Activated T-helper 1 cell treated with anti-CD3 and anti-CD28 coated beads, Interleukin-12 subunit alpha, Interleukin-12 subunit beta, Interleukin-2, Interleukin-4 antibody, amounts not matched to agents 30 ng/mL and 10 ng/mL and 1 ng/mL, durations not matched to agents 14 hours and 24 hours and 36 hours (primary cell): ENCODE data around the gene ENPEP. TPM values are rescaled to one million over a fixed set of nuclear protein-coding genes. Genes with fewer than 3 reads are reported as not detected.
"Not testable (repeated sequence)": the region's sequence is repeated elsewhere in the genome, so short reads cannot be mapped to it uniquely, and the experiment has no call there.

Experiments used
- DNase-seq: peaks from one replicate; pipeline ENCODE4 v3.0.0; 2021; ENCODE audit warnings: low spot score
- H3K27ac Mint-ChIP-seq: one replicate; pipeline ENCODE4 v1.8.0; 2021; ENCODE audit warnings: mild to moderate bottlenecking, mixed read lengths
- H3K27me3 Mint-ChIP-seq: one replicate; pipeline ENCODE4 v1.8.0; 2022; ENCODE audit warnings: mild to moderate bottlenecking, moderate library complexity, mixed read lengths; ENCODE audit not compliant: insufficient read depth
- H3K36me3 Mint-ChIP-seq: one replicate; pipeline ENCODE4 v1.8.0; 2021; ENCODE audit warnings: low read depth, mixed read lengths
- H3K4me1 Mint-ChIP-seq: one replicate; pipeline ENCODE4 v1.8.0; 2021; ENCODE audit warnings: low read depth, mixed read lengths
- H3K4me3 Mint-ChIP-seq: one replicate; pipeline ENCODE4 v1.8.0; 2021; ENCODE audit warnings: mild to moderate bottlenecking, moderate library complexity, mixed read lengths
- H3K9me3 Mint-ChIP-seq: one replicate; pipeline ENCODE4 v1.8.0; 2021; ENCODE audit warnings: mixed read lengths
- intact Hi-C: fragments of 100-400 bp; cut with micrococcal nuclease; formaldehyde crosslinking; loops from one replicate; pipeline ENCODE4 v1.15.1; 2024
- total RNA-seq: library from RNA; stranded (reverse); gene quantifications from 2 replicates; pipeline ENCODE4 v1.2.3, GENCODE V29; 2022

Gene ENPEP
- total RNA-seq, 1 donor from 2014 or later, result 0.03 TPM

GRCh38 chr4:110540581-110540980 is 64.6 kb downstream of the ENPEP start:
- Mint-ChIP-seq H3K27ac (no peak overlapping the region), H3K4me1 (no peaks in the 10 kb centered on the region), H3K9me3 (peaks cover 3% of the 10 kb centered on the region), H3K36me3 (no peaks in the 10 kb centered on the region), H3K4me3 (no peak overlapping the region), H3K27me3 (peaks cover 19% of the 10 kb centered on the region)
- no peak for DNase-seq
- intact Hi-C loops, result no loop called here

GRCh38 chr4:110540982-110541451 is 65.1 kb downstream of the ENPEP start:
- Mint-ChIP-seq H3K4me1 (no peaks in the 10 kb centered on the region), H3K9me3 (peaks cover 3% of the 10 kb centered on the region), H3K27ac (no peak overlapping the region), H3K36me3 (no peaks in the 10 kb centered on the region), H3K27me3 (peaks cover 19% of the 10 kb centered on the region), H3K4me3 (no peak overlapping the region)
- DNase-seq, result no peak
- intact Hi-C loops, result no loop called here

GRCh38 chr4:110543577-110543976 is 67.6 kb downstream of the ENPEP start:
- intact Hi-C loops, result no loop called here
- Mint-ChIP-seq H3K4me3 (no peak overlapping the region), H3K4me1 (no peaks in the 10 kb centered on the region), H3K27ac (no peak overlapping the region), H3K36me3 (no peaks in the 10 kb centered on the region), H3K9me3 (no peaks in the 10 kb centered on the region), H3K27me3 (peaks cover 17% of the 10 kb centered on the region)
- no peak for DNase-seq

DNA sequence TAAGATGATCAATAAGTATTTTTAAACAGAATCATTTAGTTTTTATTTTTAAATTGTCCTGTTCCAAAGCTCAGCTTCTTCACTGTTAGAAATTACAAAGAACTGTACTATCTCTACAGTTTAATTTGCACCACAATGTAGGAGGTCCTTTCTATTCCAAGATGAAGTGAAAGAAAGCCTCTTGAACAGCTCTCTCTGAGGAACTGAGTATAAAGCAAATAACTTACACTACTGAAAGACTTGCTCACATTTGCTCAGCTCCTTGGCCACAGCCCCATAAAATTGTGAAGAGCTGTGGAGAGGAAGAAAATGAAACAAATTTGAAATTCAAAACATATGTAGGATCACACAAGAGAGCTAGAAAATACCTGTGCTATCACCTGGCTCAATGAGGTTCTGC is 68.6 kb downstream of the ENPEP start:
- Mint-ChIP-seq H3K27ac (no peak overlapping the region), H3K36me3 (no peaks in the 10 kb centered on the region), H3K9me3 (no peaks in the 10 kb centered on the region), H3K4me1 (no peaks in the 10 kb centered on the region), H3K27me3 (peaks cover 14% of the 10 kb centered on the region), H3K4me3 (no peak overlapping the region)
- DNase-seq, result no peak
- intact Hi-C loops, result no loop called here

DNA sequence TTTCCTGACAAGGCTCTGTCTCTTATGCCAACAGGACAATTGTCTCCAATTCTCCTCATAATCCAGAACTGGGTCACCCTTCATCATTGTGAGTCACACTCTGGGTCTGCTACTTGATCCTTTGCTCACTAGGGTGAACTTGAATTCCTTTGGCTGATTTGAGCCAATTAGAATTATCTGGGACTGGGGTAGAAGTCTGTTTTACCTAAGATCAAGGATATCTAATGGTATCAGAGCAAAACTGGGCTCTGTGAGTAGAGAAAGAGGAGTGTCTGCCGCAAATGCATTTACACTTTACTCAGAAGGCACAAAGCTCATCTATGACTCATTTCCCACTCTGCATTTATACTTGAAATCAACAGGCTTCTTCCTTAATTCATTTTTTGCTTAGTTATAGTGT is 74.3 kb downstream of the ENPEP start:
- H3K9me3 Mint-ChIP-seq, result no peaks in the 10 kb centered on the region
- intact Hi-C loops, result no loop called here
- H3K27ac Mint-ChIP-seq, result no peak overlapping the region
- no peaks in the 10 kb centered on the region for H3K36me3 Mint-ChIP-seq
- H3K4me1 Mint-ChIP-seq, result no peaks in the 10 kb centered on the region
- peaks cover 8% of the 10 kb centered on the region for H3K27me3 Mint-ChIP-seq
- DNase-seq, result no peak
- no peak overlapping the region for H3K4me3 Mint-ChIP-seq

GRCh38 chr4:110553197-110553596 is 77.2 kb downstream of the ENPEP start:
- Mint-ChIP-seq H3K9me3 (no peaks in the 10 kb centered on the region), H3K27me3 (peaks cover 11% of the 10 kb centered on the region), H3K4me3 (no peak overlapping the region), H3K27ac (no peak overlapping the region), H3K4me1 (no peaks in the 10 kb centered on the region), H3K36me3 (no peaks in the 10 kb centered on the region)
- no peak for DNase-seq
- intact Hi-C loops, result no loop called here

GRCh38 chr4:110567214-110567613 is 91.3 kb downstream of the ENPEP start:
- Mint-ChIP-seq H3K4me3 (no peak overlapping the region), H3K36me3 (no peaks in the 10 kb centered on the region), H3K27ac (no peak overlapping the region), H3K9me3 (no peaks in the 10 kb centered on the region), H3K4me1 (no peaks in the 10 kb centered on the region), H3K27me3 (peaks cover 2% of the 10 kb centered on the region)
- intact Hi-C loops, result no loop called here
- DNase-seq, result no peak

- intact Hi-C loops, H3K27ac Mint-ChIP-seq, H3K4me3 Mint-ChIP-seq, H3K4me1 Mint-ChIP-seq, H3K36me3 Mint-ChIP-seq, DNase-seq, H3K27me3 Mint-ChIP-seq, H3K9me3 Mint-ChIP-seq: not testable (repeated sequence)
Measured at GRCh38 chr4:110576696-110577095, 100.7 kb downstream of the ENPEP start.

DNA sequence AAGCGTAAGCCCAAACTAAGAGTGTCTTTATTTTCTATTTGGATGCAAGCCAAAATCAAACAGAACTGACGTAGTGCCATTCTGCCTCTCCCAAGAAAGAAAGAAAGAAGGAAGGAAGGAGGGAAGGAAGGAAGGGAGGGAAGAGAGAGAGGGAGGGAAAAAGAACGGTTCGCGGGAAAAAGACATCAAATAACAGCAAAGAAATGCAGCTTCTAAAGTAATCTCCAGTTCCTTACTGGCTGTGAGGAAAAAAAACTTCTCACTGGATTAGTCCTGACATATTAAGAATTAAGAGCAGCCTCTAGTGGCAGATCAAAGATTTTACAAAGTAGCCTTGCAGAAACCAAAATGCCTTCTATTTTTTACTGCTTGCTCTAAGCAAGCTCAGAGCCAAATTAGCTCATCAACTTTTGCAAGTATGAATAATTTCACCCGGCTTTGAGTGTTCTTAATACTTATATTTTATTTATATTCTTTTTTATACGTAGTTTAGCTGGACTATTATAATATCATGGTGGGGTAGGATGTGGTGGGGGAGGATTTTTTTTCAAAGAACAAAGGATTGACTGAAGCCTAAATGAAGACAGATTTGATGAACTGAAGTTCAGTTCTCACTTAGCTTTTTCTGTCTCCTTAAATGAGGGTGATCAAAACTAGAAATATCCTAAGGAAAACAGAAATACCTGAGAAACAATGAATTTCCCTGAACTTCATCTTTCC is 110.3 kb downstream of the ENPEP start:
- H3K36me3 Mint-ChIP-seq, result no peaks in the 10 kb centered on the region
- H3K9me3 Mint-ChIP-seq, result no peaks in the 10 kb centered on the region
- no peaks in the 10 kb centered on the region for H3K4me1 Mint-ChIP-seq
- no peak overlapping the region for H3K4me3 Mint-ChIP-seq
- no peak for DNase-seq
- intact Hi-C loops, result no loop called here
- no peak overlapping the region for H3K27ac Mint-ChIP-seq
- no peaks in the 10 kb centered on the region for H3K27me3 Mint-ChIP-seq

- DNase-seq, result no peak
- no peak overlapping the region for H3K4me3 Mint-ChIP-seq
- peaks cover 3% of the 10 kb centered on the region for H3K9me3 Mint-ChIP-seq
- intact Hi-C loops, result no loop called here
- H3K36me3 Mint-ChIP-seq, result no peaks in the 10 kb centered on the region
- no peaks in the 10 kb centered on the region for H3K4me1 Mint-ChIP-seq
- peaks cover 6% of the 10 kb centered on the region for H3K27me3 Mint-ChIP-seq
- H3K27ac Mint-ChIP-seq, result no peak overlapping the region
Measured at GRCh38 chr4:110587666-110588285, 111.8 kb downstream of the ENPEP start.

- H3K36me3 Mint-ChIP-seq, result no peaks in the 10 kb centered on the region
- H3K9me3 Mint-ChIP-seq, result peaks cover 3% of the 10 kb centered on the region
- peaks cover 6% of the 10 kb centered on the region for H3K27me3 Mint-ChIP-seq
- H3K4me1 Mint-ChIP-seq, result no peaks in the 10 kb centered on the region
- no peak overlapping the region for H3K4me3 Mint-ChIP-seq
- DNase-seq, result no peak
- intact Hi-C loops, result no loop called here
- no peak overlapping the region for H3K27ac Mint-ChIP-seq
Measured at GRCh38 chr4:110589297-110589696, 113.3 kb downstream of the ENPEP start.

DNA sequence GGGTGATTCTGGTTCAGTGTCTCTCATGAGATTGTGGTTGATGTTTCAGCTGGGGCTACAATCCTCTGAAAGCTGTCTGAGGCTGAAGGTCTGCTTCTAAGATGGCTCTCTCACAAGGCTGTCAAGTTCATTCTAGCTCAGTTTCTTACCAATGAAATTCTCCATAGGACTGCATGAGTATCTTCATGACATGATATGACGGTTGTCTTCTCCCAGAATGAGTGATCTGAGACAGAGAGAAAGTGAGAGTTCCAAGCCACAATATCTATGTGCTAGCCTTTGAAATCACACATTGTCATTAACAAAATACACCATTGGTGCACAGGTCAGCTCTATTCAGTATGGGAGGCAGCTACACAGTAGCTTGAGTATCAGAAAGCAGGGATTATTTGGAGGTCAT is 119.6 kb downstream of the ENPEP start:
- no peak for DNase-seq
- H3K4me1 Mint-ChIP-seq, result no peaks in the 10 kb centered on the region
- H3K36me3 Mint-ChIP-seq, result no peaks in the 10 kb centered on the region
- peaks cover 6% of the 10 kb centered on the region for H3K27me3 Mint-ChIP-seq
- intact Hi-C loops, result no loop called here
- no peak overlapping the region for H3K27ac Mint-ChIP-seq
- H3K9me3 Mint-ChIP-seq, result peaks cover 3% of the 10 kb centered on the region
- H3K4me3 Mint-ChIP-seq, result no peak overlapping the region

DNA sequence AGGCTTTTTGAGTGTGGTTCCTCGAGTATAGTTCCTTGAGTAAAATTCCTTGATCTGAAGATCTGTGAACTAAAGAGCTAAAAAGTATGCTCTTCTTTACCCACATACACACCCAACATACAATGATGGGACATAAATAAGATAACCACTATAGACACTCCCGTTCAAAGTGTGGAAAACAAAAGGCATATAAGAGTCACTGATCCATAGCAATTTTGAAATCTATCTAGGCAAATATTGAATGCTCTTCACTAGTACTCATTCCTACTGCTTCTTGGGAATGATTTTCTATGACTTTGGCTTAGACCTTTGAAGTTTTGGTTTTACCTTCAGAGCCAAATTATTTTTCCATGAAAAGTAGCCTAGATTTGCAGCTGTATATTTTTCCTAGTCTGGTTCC is 120.5 kb downstream of the ENPEP start:
- Mint-ChIP-seq H3K27ac (no peak overlapping the region), H3K27me3 (peaks cover 6% of the 10 kb centered on the region), H3K36me3 (no peaks in the 10 kb centered on the region), H3K9me3 (peaks cover 3% of the 10 kb centered on the region), H3K4me1 (no peaks in the 10 kb centered on the region), H3K4me3 (no peak overlapping the region)
- DNase-seq, result no peak
- intact Hi-C loops, result no loop called here
